SK-N-MC (cell line): ENCODE data around the gene CLMP.

Source experiments
- DNase-seq: peaks from one replicate; pipeline ENCODE4 v3.0.0-alpha.2; 2011; ENCODE audit warnings: low read depth, low spot score
- H3K27ac ChIP-seq: fragments of 200-600 bp; sonication (generic); 2 replicates; pipeline ENCODE4 v1.5.1; 2016; ENCODE audit warnings: mixed run types
- H3K36me3 ChIP-seq: fragments of 200-600 bp; sonication (generic); 2 replicates; pipeline ENCODE4 v1.6.1; 2017; ENCODE audit warnings: antibody characterized with exemption, low read length, mixed read lengths; ENCODE audit not compliant: insufficient read depth
- H3K4me3 ChIP-seq: fragments of 200-600 bp; sonication (generic); 2 replicates; pipeline ENCODE4 v1.5.1; 2016
- H3K9ac ChIP-seq: fragments of 200-600 bp; sonication (generic); 2 replicates; pipeline ENCODE4 v1.8.0; 2017; ENCODE audit warnings: mixed run types, mixed read lengths; ENCODE audit not compliant: insufficient read length
- H3K9me3 ChIP-seq: fragments of 200-600 bp; sonication (generic); 2 replicates; pipeline ENCODE4 v1.6.1; 2017; ENCODE audit warnings: low read depth, mild to moderate bottlenecking, antibody characterized with exemption, low read length, moderate library complexity, mixed read lengths
- EZH2 ChIP-seq: fragments of 200-600 bp; sonication (generic); IDR thresholded peaks from one replicate; pipeline ENCODE4 v1.6.1; 2017; ENCODE audit warnings: antibody characterized with exemption
- FOXP2 ChIP-seq: optimal IDR thresholded peaks from 2 replicates; pipeline ENCODE3; 2011; ENCODE audit warnings: mild to moderate bottlenecking, moderate library complexity; ENCODE audit not compliant: insufficient read depth; ENCODE audit errors: extremely low read length, control extremely low read depth
- POLR2AphosphoS5 ChIP-seq: IDR thresholded peaks from 2 replicates; pipeline ENCODE4 v1.6.1; 2012; ENCODE audit warnings: mild to moderate bottlenecking, low read depth, low read length, borderline replicate concordance

Gene CLMP

GRCh38 chr11:123235117-123235655 lies 40.1 kb upstream of the CLMP start:
- no peak for DNase-seq
- TF ChIP-seq EZH2 = no peak
- TF ChIP-seq FOXP2 = no peak
- no peak for TF ChIP-seq POLR2AphosphoS5
- Histone ChIP-seq H3K9ac (no peak overlapping the region), H3K9me3 (no peaks in the 10 kb centered on the region), H3K36me3 (no peaks in the 10 kb centered on the region), H3K4me3 (no peak overlapping the region), H3K27ac (no peak overlapping the region)

- H3K36me3 ChIP-seq = no peaks in the 10 kb centered on the region
- no peak overlapping the region for H3K4me3 ChIP-seq
- H3K27ac ChIP-seq = no peak overlapping the region
- H3K9me3 ChIP-seq = no peaks in the 10 kb centered on the region
- no peak for TF ChIP-seq POLR2AphosphoS5
- DNase-seq = no peak
- no peak overlapping the region for H3K9ac ChIP-seq
Measured at GRCh38 chr11:123233975-123234334, 38.9 kb upstream of the CLMP start.

- no peak overlapping the region for H3K9ac ChIP-seq
- H3K36me3 ChIP-seq = no peaks in the 10 kb centered on the region
- H3K4me3 ChIP-seq = no peak overlapping the region
- H3K27ac ChIP-seq = no peak overlapping the region
- TF ChIP-seq EZH2 (no peak), POLR2AphosphoS5 (no peak), FOXP2 (no peak)
- no peak for DNase-seq
- H3K9me3 ChIP-seq = no peaks in the 10 kb centered on the region
Measured at GRCh38 chr11:123233280-123233974, 38.4 kb upstream of the CLMP start.

GRCh38 chr11:123231777-123232176 lies 36.7 kb upstream of the CLMP start:
- Histone ChIP-seq H3K27ac (no peak overlapping the region), H3K4me3 (no peak overlapping the region), H3K9me3 (no peaks in the 10 kb centered on the region), H3K9ac (no peak overlapping the region), H3K36me3 (no peaks in the 10 kb centered on the region)
- DNase-seq = no peak
- no peak for TF ChIP-seq FOXP2
- TF ChIP-seq POLR2AphosphoS5 = no peak
- TF ChIP-seq EZH2 = no peak

GRCh38 chr11:123231256-123231655 lies 36.2 kb upstream of the CLMP start:
- no peak overlapping the region for H3K4me3 ChIP-seq
- no peak overlapping the region for H3K9ac ChIP-seq
- no peak for TF ChIP-seq POLR2AphosphoS5
- TF ChIP-seq FOXP2 = no peak
- no peak for TF ChIP-seq EZH2
- DNase-seq = no peak
- no peak overlapping the region for H3K27ac ChIP-seq
- no peaks in the 10 kb centered on the region for H3K36me3 ChIP-seq
- H3K9me3 ChIP-seq = no peaks in the 10 kb centered on the region

GRCh38 chr11:123230346-123230745 lies 35.3 kb upstream of the CLMP start:
- DNase-seq = no peak

GRCh38 chr11:123228496-123229163 lies 33.6 kb upstream of the CLMP start:
- DNase-seq = no peak
- no peak overlapping the region for H3K9ac ChIP-seq
- H3K4me3 ChIP-seq = no peak overlapping the region
- no peak overlapping the region for H3K27ac ChIP-seq
- H3K9me3 ChIP-seq = no peaks in the 10 kb centered on the region
- no peaks in the 10 kb centered on the region for H3K36me3 ChIP-seq
- no peak for TF ChIP-seq EZH2
- TF ChIP-seq FOXP2 = no peak
- TF ChIP-seq POLR2AphosphoS5 = no peak

More at GRCh38 chr11:123230346-123230745, 35.3 kb upstream of the CLMP start:
- no peaks in the 10 kb centered on the region for H3K36me3 ChIP-seq
- no peak overlapping the region for H3K4me3 ChIP-seq
- TF ChIP-seq EZH2 (no peak), POLR2AphosphoS5 (no peak), FOXP2 (no peak)
- no peak overlapping the region for H3K9ac ChIP-seq
- H3K27ac ChIP-seq = no peak overlapping the region
- no peaks in the 10 kb centered on the region for H3K9me3 ChIP-seq

- Histone ChIP-seq H3K4me3 (no peak overlapping the region), H3K27ac (no peak overlapping the region), H3K9ac (no peak overlapping the region), H3K9me3 (no peaks in the 10 kb centered on the region), H3K36me3 (no peaks in the 10 kb centered on the region)
- no peak for DNase-seq
- TF ChIP-seq POLR2AphosphoS5 (no peak), EZH2 (no peak), FOXP2 (no peak)
Measured at GRCh38 chr11:123227763-123228495, 32.9 kb upstream of the CLMP start.

GRCh38 chr11:123221584-123221983 lies 26.5 kb upstream of the CLMP start:
- Histone ChIP-seq H3K9me3 (no peaks in the 10 kb centered on the region), H3K36me3 (no peaks in the 10 kb centered on the region), H3K4me3 (no peak overlapping the region), H3K27ac (no peak overlapping the region), H3K9ac (no peak overlapping the region)
- TF ChIP-seq FOXP2 (no peak), EZH2 (no peak), POLR2AphosphoS5 (no peak)
- no peak for DNase-seq
